GM13977 (cell line): Measurements from ENCODE around the gene ENPP3.

Source experiments
- DNase-seq: peaks from one replicate; pipeline ENCODE4 v3.0.0; 2012; ENCODE audit warnings: low spot score
- CTCF ChIP-seq: IDR thresholded peaks from 2 replicates; pipeline ENCODE4 v1.5.1; 2012; ENCODE audit warnings: mild to moderate bottlenecking, control low read depth; ENCODE audit not compliant: insufficient read depth; ENCODE audit errors: extremely low read depth, missing control alignments
- in situ Hi-C: fragments of 300-500 bp; cut with MboI; formaldehyde crosslinking; loops from one replicate; pipeline ENCODE4 v1.12.0; 2022; ENCODE audit warnings: low sequenced_read_pairs, low pct_unique_long_range_greater_than_20kb, mixed read lengths, inconsistent platforms; ENCODE audit not compliant: unreplicated experiment

ENPP3 gene

DNA sequence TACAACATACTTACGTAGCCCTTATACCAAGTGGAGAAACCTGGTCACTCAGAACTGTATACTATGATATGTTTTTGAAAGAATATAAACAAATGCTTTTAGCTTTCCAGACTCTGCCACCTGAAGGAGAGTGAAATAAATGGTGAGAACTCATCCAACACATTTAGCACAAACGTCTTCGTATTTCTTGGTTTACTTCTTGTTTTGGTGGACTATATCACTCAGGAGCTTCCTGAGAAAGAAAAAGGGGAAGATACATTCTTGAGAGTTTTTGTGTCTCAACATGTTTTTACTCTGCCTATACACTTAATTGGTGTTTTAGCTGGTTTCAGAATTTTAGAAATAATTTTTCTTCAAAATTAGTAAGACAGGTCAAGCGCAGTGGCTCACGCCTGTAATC, 93.2 kb downstream of the ENPP3 start:
- TF ChIP-seq CTCF, result no peak

GRCh38 chr6:131731224-131731623, 94.1 kb downstream of the ENPP3 start:
- no peak for TF ChIP-seq CTCF
- no peak for DNase-seq
- in situ Hi-C loops, result no loop called here

More for the DNA sequence above, 93.2 kb downstream of the ENPP3 start:
- in situ Hi-C loops, result no loop called here
- no peak for DNase-seq

GRCh38 chr6:131733376-131734016, 96.4 kb downstream of the ENPP3 start:
- no peak for TF ChIP-seq CTCF
- in situ Hi-C loops, result no loop called here
- no peak for DNase-seq

- in situ Hi-C loops, result no loop called here
- TF ChIP-seq CTCF, result no peak
- DNase-seq, result no peak
Observed at GRCh38 chr6:131736003-131736596, 99.0 kb downstream of the ENPP3 start.

GRCh38 chr6:131736811-131737210, 99.7 kb downstream of the ENPP3 start:
- in situ Hi-C loops, result no loop called here
- DNase-seq, result no peak
- TF ChIP-seq CTCF, result no peak

DNA sequence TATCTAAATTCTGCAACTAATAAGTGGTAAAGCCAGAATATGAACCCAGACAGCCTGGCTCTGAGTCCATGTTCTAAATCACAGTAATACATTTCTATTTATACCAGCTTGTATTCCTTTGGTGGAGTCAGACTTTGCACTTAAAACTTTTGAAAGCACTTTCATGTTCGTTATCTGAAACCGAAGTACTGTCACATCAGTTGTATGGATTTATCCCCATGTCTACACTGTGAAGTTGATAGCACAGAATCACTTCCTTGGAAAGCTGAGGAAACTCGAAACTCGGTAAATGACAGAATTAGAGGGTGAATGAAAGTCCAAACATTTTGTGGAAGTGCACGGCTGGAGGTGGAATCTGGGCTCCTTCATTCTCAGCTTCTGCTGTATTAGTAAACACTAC, 102.0 kb downstream of the ENPP3 start:
- no peak for TF ChIP-seq CTCF
- in situ Hi-C loops, result no loop called here
- no peak for DNase-seq
